ENCODE data around the gene GPSM3.

- TF ChIP-seq POLR2A (IDR thresholded peaks at IDR 0.05) (no peak), CTCF (IDR thresholded peaks at IDR 0.05) (no peak)
Observed at GRCh38 chr6:32215617-32216016, 23.2 kb upstream of the GPSM3 start.

All from upper lobe of left lung (tissue), 4 donors.